ENCODE measurements around the gene GEMIN7.

Gene GEMIN7

GRCh38 chr19:45040059-45040771, 38.8 kb upstream of the GEMIN7 start:
- no peak for DNase-seq (ENCODE audit: low read depth in 2 of 2)
- peak overlapping the region; percentile 85 to 100 for H3K4me3 ChIP-seq (replicated peaks in 1 of 2; ENCODE audit: low read depth in 2 of 2, low read length in 2 of 2)

GRCh38 chr19:45041125-45041524, 37.9 kb upstream of the GEMIN7 start:
- no peak overlapping the region for H3K4me3 ChIP-seq (replicated peaks in 1 of 2; ENCODE audit: low read depth in 2 of 2, low read length in 2 of 2)
- no peak for TF ChIP-seq CTCF (IDR thresholded peaks at IDR 0.05; ENCODE audit: low read depth, low read length)

More at GRCh38 chr19:45040059-45040771, 38.8 kb upstream of the GEMIN7 start:
- TF ChIP-seq CTCF (IDR thresholded peaks at IDR 0.05; ENCODE audit: low read depth, low read length): no peak

GRCh38 chr19:45045671-45046353, 33.2 kb upstream of the GEMIN7 start:
- TF ChIP-seq CTCF (IDR thresholded peaks at IDR 0.05; ENCODE audit: low read depth, low read length): no peak
- H3K4me3 ChIP-seq (replicated peaks in 1 of 2; ENCODE audit: low read depth in 2 of 2, low read length in 2 of 2): no peak overlapping the region

More at GRCh38 chr19:45041125-45041524, 37.9 kb upstream of the GEMIN7 start:
- DNase-seq (ENCODE audit: low read depth in 2 of 2): no peak

GRCh38 chr19:45046355-45046754, 32.7 kb upstream of the GEMIN7 start:
- H3K4me3 ChIP-seq (replicated peaks in 1 of 2; ENCODE audit: low read depth in 2 of 2, low read length in 2 of 2): no peak overlapping the region
- no peak for DNase-seq (ENCODE audit: low read depth in 2 of 2)
- no peak for TF ChIP-seq CTCF (IDR thresholded peaks at IDR 0.05; ENCODE audit: low read depth, low read length)

More at GRCh38 chr19:45045671-45046353, 33.2 kb upstream of the GEMIN7 start:
- DNase-seq (ENCODE audit: low read depth in 2 of 2): no peak

- TF ChIP-seq CTCF (IDR thresholded peaks at IDR 0.05; ENCODE audit: low read depth, low read length): no peak
- no peak for DNase-seq (ENCODE audit: low read depth in 2 of 2)
- no peak overlapping the region for H3K4me3 ChIP-seq (replicated peaks in 1 of 2; ENCODE audit: low read depth in 2 of 2, low read length in 2 of 2)
Measured at GRCh38 chr19:45047188-45047797, 31.8 kb upstream of the GEMIN7 start.

- no peak for TF ChIP-seq CTCF (IDR thresholded peaks at IDR 0.05; ENCODE audit: low read depth, low read length)
Measured at GRCh38 chr19:45049073-45049736, 29.9 kb upstream of the GEMIN7 start.

More at GRCh38 chr19:45049073-45049736, 29.9 kb upstream of the GEMIN7 start:
- H3K4me3 ChIP-seq (replicated peaks in 1 of 2; ENCODE audit: low read depth in 2 of 2, low read length in 2 of 2): no peak overlapping the region
- no peak for DNase-seq (ENCODE audit: low read depth in 2 of 2)
